Activated CD8-positive, alpha-beta memory T cell treated with anti-CD3 and anti-CD28 coated beads for 1 hour (primary cell): ENCODE results near the gene GLOD4.
A peak's percentile ranks its signal among the peaks of the same experiment; 100 is the strongest.

Experiments used
- DNase-seq, 2 donors: peaks; one replicate each; pipeline ENCODE4 v3.0.0-alpha.2; 2020; ENCODE audit warnings: low read depth in 1 of 2; ENCODE audit errors: extremely low read depth in 1 of 2

The GLOD4 gene

DNA sequence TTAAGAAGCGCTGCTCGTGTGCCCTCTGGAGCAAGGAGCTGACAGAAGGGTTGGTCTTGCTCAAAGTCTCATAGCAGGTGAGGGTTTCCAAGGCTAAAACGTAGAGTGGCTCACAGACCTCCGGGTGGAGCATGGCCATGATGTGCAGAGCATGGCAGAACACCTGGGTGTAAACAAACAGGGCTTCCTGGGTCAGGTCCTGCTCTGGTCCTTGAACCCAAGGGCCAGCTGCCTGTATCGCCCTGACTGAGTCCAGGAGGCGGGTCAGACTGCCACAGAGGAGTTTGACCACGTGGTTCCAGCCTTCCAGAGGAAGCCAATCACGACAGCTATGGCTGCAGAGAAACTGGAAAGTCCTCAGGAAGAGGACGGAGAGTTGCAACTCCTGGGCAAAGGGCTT, 37.1 kb downstream of the GLOD4 start:
- no peak for DNase-seq

DNA sequence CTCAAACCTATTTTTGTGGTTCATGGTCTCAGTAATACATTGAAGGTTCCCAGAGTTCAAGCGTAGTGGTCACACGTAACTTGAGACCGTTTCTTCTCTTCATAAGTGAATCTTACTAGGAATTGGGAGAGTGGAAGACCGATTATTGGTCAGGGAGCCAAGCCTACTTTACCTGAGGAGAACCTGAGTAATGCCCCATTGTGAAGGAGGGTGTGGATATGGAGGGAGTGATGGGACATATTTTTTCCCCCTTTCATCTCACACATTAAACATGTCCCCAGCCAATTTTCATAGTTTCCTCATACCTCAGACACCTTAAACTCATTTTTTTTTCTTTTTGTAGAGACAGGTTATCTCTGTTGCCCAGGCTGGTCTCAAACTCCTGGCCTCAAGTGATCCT, 38.9 kb downstream of the GLOD4 start:
- DNase-seq, result no peak

DNA sequence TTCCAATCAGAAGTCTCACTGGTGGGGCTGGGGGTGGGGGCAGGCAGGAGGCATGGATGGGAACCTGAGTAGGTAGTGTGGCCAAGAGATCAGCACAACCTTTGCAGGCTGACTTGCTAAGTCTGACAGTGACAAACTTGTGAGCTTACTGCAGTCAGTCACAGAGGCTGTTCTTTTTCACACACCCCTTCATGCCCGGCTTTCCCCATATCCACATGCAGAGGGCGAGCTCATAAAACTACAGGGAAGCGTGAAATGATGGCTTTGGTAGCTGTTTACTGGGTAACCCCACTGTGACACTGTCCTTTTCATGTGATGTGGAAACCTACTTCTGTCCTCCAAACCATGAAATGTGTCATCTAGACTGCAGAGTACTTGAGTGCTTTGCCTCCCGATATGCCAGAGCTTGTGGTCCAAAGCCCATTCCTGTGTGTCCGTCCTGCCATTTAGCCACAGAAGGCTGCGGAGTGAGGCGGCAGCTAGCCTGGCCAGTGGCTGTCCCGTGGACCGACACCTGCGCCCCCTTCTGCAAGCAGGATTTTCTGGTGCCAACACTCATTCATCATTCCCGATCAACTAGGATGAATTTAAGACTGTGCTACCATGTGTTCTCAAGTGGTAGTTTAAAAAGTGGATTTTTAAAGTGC, 39.8 kb downstream of the GLOD4 start:
- no peak for DNase-seq

DNA sequence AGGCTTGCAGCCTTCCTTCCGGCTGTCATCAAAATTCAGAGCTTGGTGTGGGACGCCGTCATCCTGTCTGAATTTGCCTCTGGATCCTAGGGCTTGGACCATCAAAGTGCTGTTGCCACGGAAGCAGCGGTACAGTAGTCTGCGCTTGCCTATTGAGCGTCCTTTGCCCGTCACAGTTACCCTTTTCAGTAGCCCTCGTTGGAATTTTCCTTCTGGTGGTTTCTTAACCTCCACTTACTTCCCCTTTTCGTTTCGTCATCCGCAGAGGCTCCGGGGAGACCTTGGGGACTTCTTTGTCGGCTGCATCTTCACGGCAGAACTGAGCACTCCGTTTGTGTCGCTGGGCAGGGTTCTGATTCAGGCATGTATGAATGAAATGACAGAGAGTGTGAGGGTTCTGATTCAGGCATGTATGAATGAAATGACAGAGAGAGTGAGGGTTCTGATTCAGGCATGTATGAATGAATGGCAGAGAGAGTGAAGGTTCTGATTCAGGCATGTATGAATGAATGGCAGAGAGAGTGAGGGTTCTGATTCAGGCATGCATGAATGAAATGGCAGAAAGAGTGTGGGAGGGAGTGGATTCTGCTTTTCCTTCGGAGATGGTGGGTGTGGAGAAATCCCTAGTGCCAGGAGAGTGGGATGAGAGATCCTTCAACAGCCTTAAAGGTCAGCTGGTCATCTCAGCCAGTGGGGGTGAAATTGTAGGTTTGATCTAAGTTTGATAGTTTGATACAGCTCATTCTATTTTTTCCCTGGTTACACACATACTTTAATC, 41.7 kb downstream of the GLOD4 start:
- DNase-seq, result no peak

DNA sequence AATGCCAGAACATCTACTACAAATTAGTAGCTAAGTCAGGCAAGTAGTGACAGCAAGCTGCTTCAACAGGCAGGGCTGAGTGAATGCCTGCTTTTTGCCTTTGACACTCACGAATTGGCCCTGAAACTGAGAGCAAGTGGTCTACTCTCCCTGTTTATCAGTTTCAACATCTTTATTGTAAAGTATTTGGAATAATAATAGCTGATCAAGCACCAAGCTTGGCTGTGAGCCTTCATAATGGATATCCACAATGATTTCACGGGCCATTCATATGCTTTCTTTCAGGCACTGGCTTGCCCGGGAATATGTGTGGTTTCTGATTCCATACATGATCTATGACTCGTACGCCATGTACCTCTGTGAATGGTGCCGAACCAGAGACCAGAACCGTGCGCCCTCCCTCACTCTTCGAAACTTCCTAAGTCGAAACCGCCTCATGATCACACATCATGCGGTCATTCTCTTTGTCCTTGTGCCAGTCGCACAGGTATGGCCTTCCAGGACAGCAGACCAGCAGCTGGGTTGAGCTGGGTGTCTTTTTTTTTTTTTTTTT, 44.4 kb downstream of the GLOD4 start:
- DNase-seq, result no peak

DNA sequence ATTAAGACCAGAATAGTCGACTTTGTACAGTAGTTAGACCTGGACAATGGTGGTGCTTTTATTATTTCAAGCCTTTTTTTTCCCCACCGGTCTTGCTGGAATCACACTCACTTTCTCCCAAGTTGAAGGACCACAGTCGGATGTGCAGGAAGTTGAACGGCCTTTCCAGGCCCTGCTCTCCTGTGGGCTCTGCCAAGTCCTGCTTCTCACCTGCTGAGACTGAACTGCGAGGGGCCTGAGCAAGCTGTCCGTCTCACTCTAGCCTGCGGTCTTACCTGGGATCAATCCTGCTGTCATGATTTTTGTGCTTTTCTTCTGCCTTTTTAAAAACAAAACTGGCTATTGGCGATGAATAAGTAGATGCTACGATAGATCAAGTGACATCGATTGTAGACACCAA, 48.3 kb downstream of the GLOD4 start:
- no peak for DNase-seq

DNA sequence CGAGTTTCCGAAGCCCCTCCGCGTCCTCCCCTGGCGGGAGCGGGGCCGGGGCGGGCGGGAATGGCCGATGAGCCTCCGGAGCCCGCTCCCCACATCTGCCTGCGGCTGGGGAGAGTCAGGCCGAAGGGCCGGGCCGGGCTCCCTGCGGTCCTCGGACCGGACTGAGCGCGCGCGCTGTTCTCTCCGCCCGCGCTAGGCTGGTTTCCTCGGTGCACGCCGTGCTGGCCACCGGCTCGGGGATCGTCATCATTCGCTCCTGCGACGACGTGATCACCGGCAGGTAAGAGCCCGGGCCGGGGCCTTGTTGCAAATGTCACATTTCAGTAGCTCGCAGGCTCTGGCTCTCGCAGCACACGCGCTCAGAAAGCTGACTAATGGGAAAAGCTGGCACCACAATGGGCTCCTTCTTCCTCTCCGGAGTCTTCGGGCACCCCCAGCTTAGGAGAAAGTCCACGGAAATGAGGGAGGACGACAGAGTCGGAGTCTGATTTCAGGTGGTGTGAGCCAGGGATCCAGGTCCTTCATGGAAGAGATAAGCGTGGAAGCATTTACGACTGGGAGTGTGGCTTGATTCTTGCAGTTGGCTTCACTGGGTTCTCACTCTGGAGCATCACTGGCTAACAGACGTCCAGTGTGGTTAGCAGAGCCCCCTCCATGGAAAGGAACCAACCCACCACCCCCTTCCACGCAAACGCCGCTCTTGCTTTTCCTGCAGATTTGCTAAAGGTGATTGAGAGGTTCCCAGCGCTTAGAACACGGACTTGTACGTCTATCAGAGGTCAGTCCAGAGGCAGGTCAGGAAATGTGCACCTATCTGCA, 49.0 kb downstream of the GLOD4 start:
- DNase-seq, result no peak

DNA sequence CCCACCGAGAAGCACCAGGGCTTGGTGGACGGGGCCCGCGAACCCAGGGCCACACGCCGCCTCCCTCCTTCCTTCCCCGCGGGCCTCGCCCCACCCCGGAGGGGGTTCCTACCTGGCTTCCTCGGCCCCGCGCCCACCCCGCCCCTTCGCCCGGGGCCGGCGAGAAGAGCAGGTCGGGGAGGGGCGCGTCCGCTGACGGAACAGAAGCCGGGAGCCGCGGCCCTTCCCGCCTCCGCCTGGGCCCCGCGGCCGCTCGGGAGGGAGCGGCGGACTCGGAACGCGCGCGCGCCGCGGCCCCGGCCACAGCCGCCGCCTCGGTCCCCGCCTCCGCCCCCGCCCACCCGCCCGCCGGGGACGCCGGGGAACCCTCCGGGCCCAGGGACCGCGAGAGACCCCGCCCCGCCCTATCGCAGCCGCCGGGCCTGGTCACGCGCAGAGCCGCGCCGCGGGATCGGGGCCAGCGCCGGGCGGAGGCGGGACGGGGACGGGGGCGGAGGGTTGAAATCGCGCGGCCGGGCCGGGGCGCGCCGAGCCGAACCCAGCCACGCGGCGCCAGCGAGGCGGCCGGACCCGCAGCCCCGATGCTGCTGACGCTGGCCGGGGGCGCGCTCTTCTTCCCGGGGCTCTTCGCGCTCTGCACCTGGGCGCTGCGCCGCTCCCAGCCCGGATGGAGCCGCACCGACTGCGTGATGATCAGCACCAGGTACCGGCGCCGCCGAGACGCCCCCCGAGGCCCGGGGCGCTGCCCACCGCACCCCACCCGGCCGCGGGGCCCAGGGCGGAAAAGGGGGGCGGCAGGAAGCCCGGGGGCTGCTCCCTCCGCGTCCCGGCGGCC, 49.8 kb downstream of the GLOD4 start, which contains the start of gene TLCD3A:
TSS of gene TLCD3A (plus strand) at position 530 of the 835 bp plus-strand sequence. CDS start at position 582, 52 bp downstream.
- peak in 1 of 2 donors; percentile 28 for DNase-seq

DNA sequence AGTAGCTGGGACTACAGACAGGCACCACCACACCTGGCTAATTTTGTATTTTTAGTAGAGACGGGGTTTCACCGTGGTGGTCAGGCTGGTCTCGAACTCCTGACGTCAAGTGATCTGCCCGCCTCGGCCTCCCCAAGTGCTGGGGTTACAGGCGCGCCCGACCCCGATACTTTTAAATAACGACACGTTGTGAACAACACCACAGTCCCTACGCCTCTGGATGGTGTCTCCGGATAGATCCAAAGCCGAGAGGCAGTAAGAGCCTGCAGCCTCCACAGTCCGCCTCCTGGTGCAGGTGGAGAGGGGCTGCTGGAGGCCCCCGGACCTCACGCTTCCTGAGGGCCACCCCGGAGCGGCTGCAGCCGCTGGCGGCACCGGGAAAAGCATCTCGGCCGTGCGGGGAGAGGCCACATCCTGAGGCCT, 50.4 kb downstream of the GLOD4 start:
- DNase-seq, result no peak

DNA sequence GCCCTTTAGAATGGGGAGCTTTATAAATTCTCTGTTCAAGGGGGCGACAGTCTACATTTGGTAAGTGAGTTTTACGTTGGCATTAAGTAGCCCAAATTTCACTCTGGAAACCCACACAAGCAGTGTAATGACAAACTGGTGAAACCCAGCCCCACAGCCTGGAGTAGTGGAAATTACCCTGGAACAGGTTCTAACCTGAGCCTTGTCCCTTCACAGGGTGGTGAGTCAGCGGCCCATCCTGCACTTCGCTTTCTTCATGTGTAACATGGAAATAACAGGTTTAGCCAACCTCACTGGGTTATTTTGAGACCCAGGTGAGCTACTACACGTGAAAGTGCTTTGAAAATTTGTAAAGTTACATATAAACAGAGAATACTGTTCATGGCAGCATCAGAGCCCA, 53.2 kb downstream of the GLOD4 start:
- DNase-seq, result no peak

DNA sequence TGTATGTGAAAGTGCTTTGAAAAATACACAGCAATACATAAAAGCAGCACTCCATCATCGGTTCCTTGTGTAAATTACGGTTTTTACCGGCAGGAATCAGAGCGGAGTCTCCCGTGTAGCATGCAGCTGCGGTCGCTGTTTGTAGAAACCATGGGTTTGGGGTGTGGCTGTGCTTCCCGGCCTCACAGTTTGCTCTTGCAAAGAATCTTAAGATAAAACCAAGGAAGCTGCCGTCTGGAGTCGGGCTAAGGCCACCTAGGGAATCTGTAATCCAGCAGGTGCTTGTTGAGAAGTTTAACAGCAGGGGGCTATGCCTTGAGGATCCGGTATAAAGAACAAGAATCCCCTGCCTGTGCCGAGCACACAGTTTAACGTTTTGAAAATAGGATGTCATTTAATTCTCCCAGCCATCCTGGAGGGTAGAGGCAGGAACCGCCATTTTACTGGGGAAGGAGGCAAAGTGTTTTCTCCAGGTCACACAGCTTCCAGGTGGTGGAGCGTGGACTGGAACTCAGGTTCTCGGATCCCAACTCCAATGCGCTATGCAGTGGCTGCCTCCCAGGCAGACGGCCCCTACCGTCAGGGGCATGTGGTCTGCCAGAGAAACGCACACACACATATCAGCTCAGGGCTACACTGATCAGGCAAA, 55.7 kb downstream of the GLOD4 start:
- no peak for DNase-seq

DNA sequence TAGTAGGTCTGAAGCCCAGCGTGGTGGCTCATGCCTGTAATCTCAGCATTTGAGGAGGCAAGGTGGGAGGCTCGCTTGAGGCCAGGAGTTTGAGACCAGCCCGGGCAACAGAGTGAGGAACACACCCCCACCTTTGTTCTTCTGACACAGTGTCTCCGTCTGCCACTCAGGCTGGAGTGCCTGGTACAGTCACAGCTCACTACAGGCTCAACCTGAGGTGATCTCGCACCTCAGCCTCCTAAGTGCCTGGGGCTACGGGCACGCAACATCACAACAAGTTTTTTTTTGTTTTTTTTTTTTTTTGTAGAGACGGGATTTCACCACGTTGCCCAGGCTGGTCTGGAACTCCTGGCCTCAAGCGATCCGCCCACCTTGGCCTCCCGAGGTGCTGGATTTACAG, 56.3 kb downstream of the GLOD4 start:
- DNase-seq, result no peak

DNA sequence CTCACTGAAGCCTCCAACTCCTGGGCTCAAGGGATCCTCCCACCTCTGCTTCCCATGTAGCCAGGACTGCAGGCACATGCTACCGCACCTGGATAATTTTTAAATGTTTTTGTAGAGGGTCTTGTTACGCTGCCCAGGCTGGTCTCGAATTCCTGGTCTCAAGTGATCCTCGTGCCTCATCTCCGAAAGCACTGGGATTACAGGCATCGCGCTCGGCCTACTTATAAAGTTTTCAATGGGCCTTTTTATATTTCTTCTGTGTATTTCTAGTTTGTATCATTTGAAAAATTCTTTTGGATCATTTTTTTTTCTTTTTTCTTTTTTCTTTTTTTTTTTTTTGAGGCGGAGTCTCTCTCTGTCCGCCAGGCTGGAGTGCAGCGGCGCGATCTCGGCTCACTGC, 57.0 kb downstream of the GLOD4 start:
- DNase-seq, result no peak

DNA sequence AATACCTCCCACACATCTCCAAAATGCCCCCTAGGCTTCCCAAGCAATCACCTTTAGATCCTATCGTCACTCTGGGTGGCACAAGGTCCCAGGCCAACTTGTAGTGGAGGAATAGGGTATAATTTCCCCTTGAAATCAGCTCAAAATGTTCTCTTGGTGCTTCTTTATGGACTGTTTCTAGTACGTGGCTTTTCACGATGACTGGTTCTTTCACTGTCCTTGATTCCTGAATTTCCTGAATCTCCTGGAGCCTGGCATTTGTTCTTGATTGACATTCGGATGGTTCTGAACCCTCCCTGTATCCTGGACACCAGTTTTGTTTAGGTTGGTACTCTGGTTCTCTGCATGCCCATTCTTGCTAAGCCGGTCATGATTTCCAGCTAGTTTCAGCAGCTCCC, 60.5 kb downstream of the GLOD4 start:
- DNase-seq, result no peak

DNA sequence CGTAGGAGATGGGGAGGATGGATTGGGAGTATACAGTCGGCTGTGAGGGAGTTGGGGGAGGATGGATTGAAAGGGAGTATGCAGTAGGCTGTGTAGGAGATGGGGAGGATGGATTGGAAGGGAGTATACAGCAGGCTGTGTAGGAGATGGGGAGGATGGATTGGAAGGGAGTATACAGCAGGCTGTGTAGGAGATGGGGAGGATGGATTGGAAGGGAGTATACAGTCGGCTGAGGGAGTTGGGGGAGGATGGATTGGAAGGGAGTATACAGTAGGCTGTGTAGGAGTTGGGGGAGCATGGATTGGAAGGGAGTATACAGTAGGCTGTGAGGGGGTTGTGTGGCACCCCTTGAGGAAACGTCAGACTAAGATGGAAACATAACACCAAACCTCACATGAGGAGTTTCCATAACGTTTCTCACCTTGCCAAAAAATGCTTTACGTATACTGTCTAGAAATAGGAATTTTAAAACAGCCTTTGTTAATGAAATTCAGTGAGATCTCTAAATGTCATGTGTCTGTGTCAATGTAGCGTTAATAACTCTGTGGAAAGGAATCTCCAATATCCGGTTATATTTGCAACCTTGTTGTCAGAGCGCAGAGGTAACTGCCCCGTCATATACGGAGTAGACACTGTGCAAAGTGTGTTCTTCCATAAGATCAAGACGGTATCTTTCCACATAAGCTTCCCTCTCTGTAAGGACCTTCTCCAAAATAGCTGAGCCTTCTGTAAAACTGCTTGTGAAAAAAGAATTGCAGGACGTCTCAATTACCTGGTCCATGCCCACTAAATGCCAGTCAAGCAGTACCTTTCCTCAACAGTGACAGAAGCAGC, 61.2 kb downstream of the GLOD4 start:
- no peak for DNase-seq

DNA sequence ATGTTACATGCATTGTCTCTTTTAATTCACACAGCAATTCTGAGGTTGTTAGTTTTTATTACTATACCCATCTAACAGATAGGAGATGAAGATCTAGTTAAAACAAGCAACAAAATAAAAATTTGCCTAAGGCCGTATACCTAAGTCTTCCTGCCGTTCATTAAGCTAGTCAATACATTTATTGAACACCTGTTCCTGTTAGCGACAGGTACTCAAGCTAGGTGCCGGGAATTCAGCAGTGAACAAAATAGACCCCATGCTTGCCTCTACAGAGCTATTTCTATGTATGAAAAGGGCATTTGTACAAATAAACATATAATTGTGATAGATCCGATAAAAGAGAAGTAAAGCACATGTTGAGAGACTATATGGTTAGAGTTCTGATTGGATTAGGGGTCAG, 64.0 kb downstream of the GLOD4 start:
- DNase-seq, result no peak
